AG04450 (cell line): Measurements from ENCODE around the gene RFK. TPM values are rescaled to one million over a fixed set of nuclear protein-coding genes. Genes with fewer than 3 reads are reported as not detected.

Experiments
- CTCF ChIA-PET: fragments of 300-600, 350-600 bp; formaldehyde crosslinking; extraction: SDS; loops from one replicate; lab custom pipeline; 2022; ENCODE audit warnings: antibody characterized with exemption, inconsistent platforms; lab: Charles Lee
- POLR2A ChIA-PET: fragments of 350-600 bp; formaldehyde crosslinking; extraction: SDS; loops from one replicate; lab custom pipeline; 2021; ENCODE audit warnings: antibody characterized with exemption, inconsistent platforms; lab: Yijun Ruan, JAX
- DNase-seq: peaks from one replicate; pipeline ENCODE4 v3.0.0-alpha.2; 2011; ENCODE audit warnings: low read depth, low spot score
- H3K27ac ChIP-seq: one replicate; pipeline ENCODE4 v1.5.1; 2012; ENCODE audit warnings: low read depth, low read length, control low read depth
- H3K27me3 ChIP-seq: one replicate; pipeline ENCODE4 v1.6.0; 2012; ENCODE audit warnings: low read length; ENCODE audit not compliant: control insufficient read depth, insufficient read depth
- H3K4me3 ChIP-seq: 2 replicates; pipeline ENCODE4 v1.5.1; 2011; ENCODE audit warnings: mild to moderate bottlenecking, low read depth, low read length, control low read depth
- H3K9me3 ChIP-seq: 2 replicates; pipeline ENCODE4 v1.5.1; 2012; ENCODE audit warnings: low read length; ENCODE audit not compliant: control insufficient read depth, insufficient read depth
- polyA plus RNA-seq: library from polyadenylated mRNA; depleted of rRNA; stranded (reverse); fragments of >200 nt; gene quantifications from 2 replicates; pipeline ENCODE4 v1.2.3, GENCODE V29; 2011
- TF ChIP-seq, protein P1 (sequence below): IDR thresholded peaks from 2 replicates; pipeline ENCODE4 v1.5.1; 2011; ENCODE audit warnings: low read depth, low read length, control low read depth, inconsistent platforms

RFK gene
- polyA plus RNA-seq, 1 experiment = 29.2 TPM

DNA sequence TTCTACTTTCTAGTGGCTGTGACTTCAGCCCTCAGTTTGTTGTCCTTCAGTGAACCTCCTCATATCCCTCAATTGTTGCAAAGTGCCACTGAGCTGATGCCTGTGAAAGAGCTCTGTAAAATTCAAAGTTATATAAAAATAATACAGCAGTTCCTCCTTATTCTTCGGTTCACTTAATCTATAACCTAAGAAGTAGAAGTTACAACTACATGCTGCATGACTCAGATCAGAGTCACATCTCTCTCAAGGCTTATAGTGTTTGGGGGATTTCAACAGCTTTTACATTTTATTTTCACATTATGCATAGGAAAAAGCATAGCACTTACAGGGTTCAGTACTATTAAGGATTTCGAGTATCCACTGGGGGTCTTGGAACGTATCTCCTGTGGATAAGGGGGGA, 39.6 kb upstream of the RFK start:
- POLR2A ChIA-PET = no interaction called here
- no peak overlapping the region for H3K27ac ChIP-seq
- CTCF ChIA-PET = interaction anchor here (0.6 to 1.7 kb wide), 2 partner anchors 14 to 270 kb away, joined by 3 to 8 read pairs; no protein-coding TSS in a partner anchor

DNA sequence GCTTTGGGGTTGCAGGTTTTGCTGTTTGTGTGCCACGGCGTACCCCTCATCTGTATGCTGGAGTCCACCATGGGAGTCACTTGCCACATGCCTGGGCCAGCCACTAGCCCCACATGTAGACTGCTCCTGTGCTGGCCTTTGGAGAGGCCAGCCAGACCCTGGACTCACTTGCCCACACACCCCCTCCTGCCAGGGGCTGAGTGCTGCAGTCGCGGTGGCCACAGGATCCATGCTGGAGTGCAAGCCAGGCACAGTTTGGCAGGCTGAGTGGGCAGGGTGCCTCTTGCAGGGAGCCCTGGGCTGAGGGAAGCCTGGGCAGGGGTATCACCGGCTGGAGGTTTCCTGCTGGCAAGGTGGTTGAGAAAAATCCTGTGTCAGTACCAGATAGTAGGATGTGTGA, 39.2 kb upstream of the RFK start:
- H3K27ac ChIP-seq = no peak overlapping the region
- H3K4me3 ChIP-seq = no peak overlapping the region
- ChIA-PET CTCF (interaction anchor here (0.6 to 1.7 kb wide), 3 partner anchors 13 to 271 kb away, joined by 3 to 8 read pairs (median 3); no protein-coding TSS in a partner anchor), POLR2A (no interaction called here)
- no peak for DNase-seq
- TF ChIP-seq, protein P1, sequence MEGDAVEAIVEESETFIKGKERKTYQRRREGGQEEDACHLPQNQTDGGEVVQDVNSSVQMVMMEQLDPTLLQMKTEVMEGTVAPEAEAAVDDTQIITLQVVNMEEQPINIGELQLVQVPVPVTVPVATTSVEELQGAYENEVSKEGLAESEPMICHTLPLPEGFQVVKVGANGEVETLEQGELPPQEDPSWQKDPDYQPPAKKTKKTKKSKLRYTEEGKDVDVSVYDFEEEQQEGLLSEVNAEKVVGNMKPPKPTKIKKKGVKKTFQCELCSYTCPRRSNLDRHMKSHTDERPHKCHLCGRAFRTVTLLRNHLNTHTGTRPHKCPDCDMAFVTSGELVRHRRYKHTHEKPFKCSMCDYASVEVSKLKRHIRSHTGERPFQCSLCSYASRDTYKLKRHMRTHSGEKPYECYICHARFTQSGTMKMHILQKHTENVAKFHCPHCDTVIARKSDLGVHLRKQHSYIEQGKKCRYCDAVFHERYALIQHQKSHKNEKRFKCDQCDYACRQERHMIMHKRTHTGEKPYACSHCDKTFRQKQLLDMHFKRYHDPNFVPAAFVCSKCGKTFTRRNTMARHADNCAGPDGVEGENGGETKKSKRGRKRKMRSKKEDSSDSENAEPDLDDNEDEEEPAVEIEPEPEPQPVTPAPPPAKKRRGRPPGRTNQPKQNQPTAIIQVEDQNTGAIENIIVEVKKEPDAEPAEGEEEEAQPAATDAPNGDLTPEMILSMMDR = no peak
- H3K27me3 ChIP-seq = no peaks in the 10 kb centered on the region
- H3K9me3 ChIP-seq = no peaks in the 10 kb centered on the region

More for the DNA sequence above, 39.6 kb upstream of the RFK start:
- TF ChIP-seq, protein P1 = no peak
- no peaks in the 10 kb centered on the region for H3K9me3 ChIP-seq
- no peak overlapping the region for H3K4me3 ChIP-seq
- no peaks in the 10 kb centered on the region for H3K27me3 ChIP-seq
- no peak for DNase-seq

DNA sequence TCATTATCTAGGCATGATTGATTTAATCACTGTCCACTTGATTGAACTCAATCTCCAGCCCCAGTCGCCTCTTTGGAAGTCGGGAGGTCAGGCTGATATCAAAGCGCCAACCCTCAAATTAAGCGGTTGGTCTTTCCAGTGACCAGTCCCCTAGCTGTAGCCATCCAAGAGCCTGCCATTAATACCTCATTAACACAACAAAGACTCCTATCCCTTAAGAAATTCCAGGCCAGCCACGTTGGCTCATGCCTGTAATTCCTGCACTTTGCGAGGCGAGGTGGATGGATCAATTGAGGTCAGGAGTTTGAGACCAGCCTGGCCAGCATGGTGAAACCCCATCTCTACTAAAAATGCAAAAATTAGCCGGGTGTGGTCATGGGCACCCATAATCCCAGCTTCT, 37.4 kb upstream of the RFK start:
- ChIA-PET POLR2A (no interaction called here), CTCF (interaction anchor here (1.5 kb wide), 1 partner anchor 15 kb away, joined by 4 read pairs; no protein-coding TSS in a partner anchor)
- Histone ChIP-seq H3K27me3 (no peaks in the 10 kb centered on the region), H3K9me3 (no peaks in the 10 kb centered on the region), H3K4me3 (no peak overlapping the region), H3K27ac (no peak overlapping the region)
- DNase-seq = no peak
- TF ChIP-seq, protein P1 = no peak

DNA sequence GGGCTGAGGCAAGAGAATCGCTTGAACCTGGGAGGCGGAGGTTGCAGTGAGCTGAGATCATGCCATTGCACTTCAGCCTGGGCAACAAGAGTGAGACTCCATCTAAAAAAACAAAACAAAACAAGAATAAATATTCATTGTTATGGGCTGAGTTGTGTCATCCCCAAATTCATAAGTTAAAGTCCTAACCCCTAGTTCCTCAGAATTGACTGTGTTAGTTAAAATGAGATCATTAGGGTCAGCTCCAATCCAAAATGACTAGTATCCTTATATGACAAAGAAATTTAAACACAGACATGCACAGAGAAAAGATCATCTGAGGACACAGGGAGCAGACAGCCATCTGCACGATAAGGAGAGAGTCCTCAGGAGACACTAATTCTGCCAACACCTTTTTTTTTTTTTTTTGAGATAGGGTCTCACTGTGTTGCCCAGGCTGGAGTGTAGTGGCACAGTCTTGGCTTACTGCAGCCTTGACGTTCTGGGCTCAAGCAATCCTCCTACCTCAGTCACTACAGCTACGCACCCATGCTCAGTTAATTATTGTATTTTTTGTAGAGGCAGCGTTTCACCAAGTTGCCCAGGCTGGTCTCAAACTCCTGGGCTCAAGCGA, 32.7 kb upstream of the RFK start:
- DNase-seq = no peak
- ChIA-PET CTCF (no interaction called here), POLR2A (interaction anchor here (0.6 kb wide), 1 partner anchor 207 kb away, joined by 4 read pairs; no protein-coding TSS in a partner anchor)
- TF ChIP-seq, protein P1 = no peak
- Histone ChIP-seq H3K9me3 (no peaks in the 10 kb centered on the region), H3K27me3 (no peaks in the 10 kb centered on the region), H3K27ac (no peak overlapping the region), H3K4me3 (no peak overlapping the region)

GRCh38 chr9:76425677-76426453, 31.6 kb upstream of the RFK start:
- POLR2A ChIA-PET = no interaction called here
- H3K27ac ChIP-seq = no peak overlapping the region
- TF ChIP-seq, protein P1 = no peak
- CTCF ChIA-PET = no interaction called here
- H3K4me3 ChIP-seq = no peak overlapping the region
- no peaks in the 10 kb centered on the region for H3K27me3 ChIP-seq
- H3K9me3 ChIP-seq = no peaks in the 10 kb centered on the region
- DNase-seq = no peak
